Epithelial cell of esophagus (primary cell): Measurements from ENCODE around the gene IFNLR1.

ENCODE experiments used
- DNase-seq: peaks from one replicate; pipeline ENCODE4 v3.0.0; 2010; ENCODE audit warnings: low read depth
- H3K4me3 ChIP-seq: 2 replicates; pipeline ENCODE4 v1.5.1; 2011; ENCODE audit warnings: mild to moderate bottlenecking, low read length, control low read depth
- TF ChIP-seq, protein P1 (sequence below): IDR thresholded peaks from 2 replicates; pipeline ENCODE4 v1.5.1; 2011; ENCODE audit warnings: low read depth, mild to moderate bottlenecking, low read length, control low read depth, inconsistent platforms; ENCODE audit not compliant: insufficient read depth; ENCODE audit errors: missing control alignments

Gene IFNLR1

DNA sequence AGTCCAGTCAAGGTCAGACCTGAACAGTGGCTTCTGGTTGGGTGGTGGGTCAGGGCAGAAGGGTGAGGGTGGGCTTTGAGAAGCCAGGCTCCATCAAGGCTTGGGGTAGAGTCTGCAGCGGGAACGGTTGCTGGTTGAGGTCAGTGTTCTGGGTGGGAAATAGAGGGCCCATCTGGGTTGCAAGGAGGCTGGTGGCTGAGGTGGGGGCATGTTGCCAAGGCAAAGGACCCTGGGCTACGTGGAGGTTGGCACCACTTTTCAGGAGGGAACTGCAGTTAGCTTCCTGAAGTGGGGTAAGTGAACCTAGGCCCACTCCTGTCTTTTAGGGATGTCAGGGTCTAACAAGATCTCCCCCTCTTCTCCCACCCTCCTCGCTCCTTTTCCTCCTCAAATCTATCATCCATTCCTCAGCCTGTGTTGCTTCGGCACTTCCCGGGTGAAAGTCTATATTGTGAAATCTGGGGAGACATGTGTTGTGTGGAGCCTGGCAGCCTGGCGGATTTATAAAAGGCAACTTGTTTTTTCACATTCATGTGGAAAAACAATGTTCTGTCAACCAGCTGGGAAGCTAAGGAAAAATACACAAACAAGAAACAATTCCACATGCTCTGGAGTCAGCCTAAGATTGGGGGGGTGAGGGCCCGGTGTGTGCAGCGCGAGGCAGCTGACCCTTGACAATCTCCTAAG, 45.6 kb downstream of the IFNLR1 start:
- TF ChIP-seq, protein P1, sequence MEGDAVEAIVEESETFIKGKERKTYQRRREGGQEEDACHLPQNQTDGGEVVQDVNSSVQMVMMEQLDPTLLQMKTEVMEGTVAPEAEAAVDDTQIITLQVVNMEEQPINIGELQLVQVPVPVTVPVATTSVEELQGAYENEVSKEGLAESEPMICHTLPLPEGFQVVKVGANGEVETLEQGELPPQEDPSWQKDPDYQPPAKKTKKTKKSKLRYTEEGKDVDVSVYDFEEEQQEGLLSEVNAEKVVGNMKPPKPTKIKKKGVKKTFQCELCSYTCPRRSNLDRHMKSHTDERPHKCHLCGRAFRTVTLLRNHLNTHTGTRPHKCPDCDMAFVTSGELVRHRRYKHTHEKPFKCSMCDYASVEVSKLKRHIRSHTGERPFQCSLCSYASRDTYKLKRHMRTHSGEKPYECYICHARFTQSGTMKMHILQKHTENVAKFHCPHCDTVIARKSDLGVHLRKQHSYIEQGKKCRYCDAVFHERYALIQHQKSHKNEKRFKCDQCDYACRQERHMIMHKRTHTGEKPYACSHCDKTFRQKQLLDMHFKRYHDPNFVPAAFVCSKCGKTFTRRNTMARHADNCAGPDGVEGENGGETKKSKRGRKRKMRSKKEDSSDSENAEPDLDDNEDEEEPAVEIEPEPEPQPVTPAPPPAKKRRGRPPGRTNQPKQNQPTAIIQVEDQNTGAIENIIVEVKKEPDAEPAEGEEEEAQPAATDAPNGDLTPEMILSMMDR = no peak
- DNase-seq = no peak
- no peak overlapping the region for H3K4me3 ChIP-seq

DNA sequence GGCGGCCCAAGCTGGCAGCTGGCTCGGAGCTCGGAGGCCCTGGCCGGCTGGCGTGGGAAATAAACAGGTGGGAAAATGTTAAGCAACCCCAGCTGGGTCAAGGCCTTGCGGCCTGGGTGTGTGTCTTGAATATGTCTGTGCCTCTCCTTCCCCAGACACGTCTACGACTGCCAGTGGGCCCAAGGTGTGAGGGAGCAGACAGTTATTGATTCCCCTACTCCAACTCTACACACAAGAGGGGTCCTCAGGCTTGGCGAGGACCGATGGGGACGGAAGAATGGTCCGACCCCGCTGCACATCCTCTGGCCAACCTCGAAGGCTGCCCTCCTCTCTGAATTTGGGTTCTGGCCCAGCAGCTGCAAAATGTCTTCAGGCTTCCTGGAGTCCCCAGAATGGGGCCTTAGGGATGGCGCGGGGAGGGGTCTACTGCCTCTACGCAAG, 46.3 kb downstream of the IFNLR1 start:
- no peak for DNase-seq
- H3K4me3 ChIP-seq = no peak overlapping the region
- TF ChIP-seq, protein P1 = no peak

DNA sequence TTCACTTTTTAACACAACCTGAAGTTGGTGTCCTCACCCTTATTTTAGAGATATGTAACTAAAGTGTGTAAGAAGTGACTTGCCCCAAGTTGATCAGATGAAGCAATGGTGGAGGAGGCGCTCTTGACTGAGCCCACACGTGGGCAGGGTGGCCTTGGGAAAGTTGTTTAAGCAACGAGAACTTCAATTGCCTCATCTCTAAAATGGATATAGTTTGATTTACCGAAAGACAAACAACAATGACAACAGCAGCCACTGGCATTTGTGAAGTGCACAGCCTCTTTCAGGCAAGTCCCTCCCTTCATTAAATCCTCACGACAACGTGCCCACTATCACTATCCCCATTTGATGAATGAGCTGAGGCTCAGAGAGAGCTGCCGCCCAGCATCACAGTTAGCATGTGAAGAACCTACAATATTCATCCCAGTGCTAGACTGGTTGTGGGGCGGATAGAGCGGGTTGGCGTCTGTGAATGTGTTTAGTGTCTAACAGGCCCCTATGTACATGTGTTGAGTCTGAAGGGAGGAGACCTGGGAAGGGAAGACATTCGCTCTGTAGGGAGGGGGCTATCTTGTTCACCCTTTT, 47.2 kb downstream of the IFNLR1 start:
- no peak for DNase-seq
- TF ChIP-seq, protein P1 = no peak
- H3K4me3 ChIP-seq = no peak overlapping the region

DNA sequence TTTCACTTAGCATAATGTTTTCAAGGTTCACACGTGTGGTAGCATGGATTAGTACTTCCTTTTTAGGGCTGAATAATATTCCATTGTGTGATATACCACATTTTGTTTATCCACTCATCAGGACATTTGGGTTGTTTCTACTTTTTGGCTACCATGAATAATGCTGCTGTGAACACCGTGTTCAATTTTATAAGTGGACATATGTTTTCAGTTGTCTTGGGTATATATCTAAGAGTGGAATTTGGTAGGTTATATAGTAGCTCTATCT, 47.9 kb downstream of the IFNLR1 start:
- no peak overlapping the region for H3K4me3 ChIP-seq
- no peak for DNase-seq
- TF ChIP-seq, protein P1 = no peak

DNA sequence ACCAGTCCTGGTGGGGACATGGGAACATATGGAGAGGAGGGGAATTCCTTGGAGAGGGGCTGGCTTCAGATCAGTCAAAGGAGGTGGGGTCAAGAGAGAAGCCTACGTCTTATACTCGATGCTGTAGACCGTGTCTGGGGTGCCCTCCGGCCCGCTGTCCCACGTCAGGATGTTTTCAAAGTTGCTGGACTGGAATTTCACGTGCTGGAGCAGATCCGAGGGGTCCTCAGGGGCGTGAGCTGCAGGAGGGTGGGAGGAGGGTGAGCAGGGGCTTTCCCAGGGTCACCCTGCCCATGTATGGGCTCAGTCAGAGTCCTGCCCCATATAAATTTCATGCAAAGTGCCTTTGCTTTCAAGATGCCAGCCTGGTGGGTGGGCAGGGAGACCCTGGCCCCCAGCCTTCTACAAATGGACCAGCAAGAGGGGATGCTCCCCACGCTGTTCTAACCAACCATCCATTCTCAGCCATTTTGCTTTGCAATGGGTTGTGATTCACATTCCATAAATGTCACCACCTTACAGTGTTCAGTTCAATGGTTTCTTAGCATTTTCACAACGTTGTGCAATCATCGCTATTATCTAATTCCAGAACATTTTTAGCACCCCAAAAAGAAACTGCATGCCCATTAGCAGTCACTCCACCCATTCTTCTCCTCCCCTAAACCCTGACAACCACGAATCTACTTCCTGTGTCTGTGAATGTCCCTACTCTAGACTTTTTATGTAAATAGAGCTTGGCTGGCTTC, 48.4 kb downstream of the IFNLR1 start:
- no peak for DNase-seq
- H3K4me3 ChIP-seq = no peak overlapping the region
- TF ChIP-seq, protein P1 = no peak

DNA sequence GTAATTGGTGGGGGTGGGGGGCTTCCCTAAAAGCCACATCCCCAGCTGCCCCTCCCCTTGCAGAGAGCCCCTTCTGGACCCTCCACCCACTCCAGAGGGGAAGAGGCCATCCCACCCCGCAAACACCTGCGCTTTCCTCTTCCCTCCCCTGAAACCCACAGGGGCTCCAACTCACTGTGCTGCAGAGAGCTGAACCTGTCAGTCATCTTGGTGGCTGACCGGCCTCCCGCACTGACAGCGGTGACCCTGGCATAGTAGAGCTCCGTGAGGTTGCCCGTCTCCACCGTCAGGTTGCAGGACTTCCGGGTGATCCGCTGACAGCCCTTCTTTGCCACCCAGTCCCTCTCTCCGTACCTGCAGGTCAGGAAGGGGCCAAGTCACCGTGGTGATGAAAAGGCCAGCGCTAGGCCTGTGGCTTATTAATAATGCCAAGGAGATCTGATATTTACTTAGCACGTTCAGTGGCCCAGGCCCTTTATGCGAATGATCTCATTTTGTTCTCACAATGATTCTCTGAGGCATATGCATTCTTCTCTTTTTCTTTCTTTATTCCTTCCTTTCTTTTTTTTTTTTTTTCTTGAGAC, 50.0 kb downstream of the IFNLR1 start:
- no peak for DNase-seq
- TF ChIP-seq, protein P1 = no peak
- H3K4me3 ChIP-seq = no peak overlapping the region
